Pancreas (tissue), 10 donors: ENCODE data around the gene SH3RF3. TPM values are rescaled to one million over a fixed set of nuclear protein-coding genes. Genes with fewer than 3 reads are reported as not detected.

ENCODE experiments used
- ATAC-seq, 4 donors: fragments of 200-7000 bp; cut with Tn5 transposase; one replicate each; pipeline versions ENCODE4 v1.8.0 to v1.9.1; 2020; ENCODE audit warnings: mild to moderate bottlenecking in 4 of 4, moderate library complexity in 4 of 4
- DNase-seq, 6 donors: peaks; one replicate each; pipeline ENCODE4 v3.0.0-alpha.2; 2020
- FAIRE-seq: peaks from 2 replicates; lab custom pipeline; 2012; peaks lifted over from hg19 to GRCh38; lab: Jason Lieb, UNC
- H3K27ac ChIP-seq, 4 donors: fragments of 200-600 bp; sonication (generic); 1 replicate in 3 of 4; 2 replicates in 1 of 4; pipeline versions ENCODE4 v1.5.0 to v1.8.0; 2020
- H3K27me3 ChIP-seq, 4 donors: fragments of 200-600 bp; one replicate each; pipeline ENCODE4 v1.8.0; 2021
- H3K36me3 ChIP-seq, 3 donors: fragments of 200-600 bp; sonication (generic) in 1 of 3; one replicate each; pipeline versions ENCODE4 v1.5.0 to v1.8.0; 2020 to 2021
- H3K4me1 ChIP-seq, 3 donors: fragments of 200-600 bp; one replicate each; pipeline ENCODE4 v1.8.0; 2021
- H3K4me3 ChIP-seq, 4 donors: fragments of 200-600 bp; sonication (generic) in 2 of 4; one replicate each; pipeline versions ENCODE4 v1.5.0 to v1.8.0; 2020 to 2021
- H3K9me3 ChIP-seq, 4 donors: fragments of 200-600 bp; one replicate each; pipeline ENCODE4 v1.8.0; 2021
- WGBS, 2 donors: extraction: QIAGEN DNeasy Blood & Tissue Kit; methylation state at CpG; one replicate each; pipeline ENCODE4 v1.1.7; 2013; 5-methylcytosine and 5-hydroxymethylcytosine counted together
- intact Hi-C, 3 donors: fragments of 100-400 bp; cut with DNase I; formaldehyde crosslinking; loops; one replicate each; pipeline versions ENCODE4 v1.11.1 to v1.14.2; 2022
- polyA plus RNA-seq, 2 donors: library from polyadenylated mRNA; stranded (reverse); fragments of 200-250 nt; gene quantifications; one replicate each; pipeline ENCODE4 v1.2.3, GENCODE V29; 2013
- total RNA-seq, 6 donors: library from RNA; stranded (reverse); fragmentation: NEBNext Ultra II Directional in 4 of 6; extraction: Animal tissue kit (Norgen Biotek cat#: 25700) in 4 of 6; gene quantifications; one replicate each; pipeline versions ENCODE4 v1.2.1 to v1.2.4, GENCODE V29; 2021 to 2023
- TF ChIP-seq, protein P1 (sequence below), 4 donors: fragments of 200-600 bp; sonication (generic) in 3 of 4; IDR thresholded peaks; one replicate each; pipeline versions ENCODE4 v1.5.0 to v1.8.0; 2021; ENCODE audit warnings: antibody characterized with exemption in 4 of 4
- donor health status: healthy with polysubstance abuse.
- donor health status: DM: no; HTN: no; CAD: no; lungs with moderate emphysema.
- donor health status: DM: no; HTN: no; CAD: no.
- donor health status: control.
- donor health status: control.
- donor health status: Bipolar disorder and iron deficiency.
- donor health status: DM: yes; HTN: yes; CAD: no.
- donor health status: DM: no; HTN: no; CAD: no.
- donor health status: DM: no; HTN: no; CAD: no.
- donor health status: DM: yes; HTN: yes; CAD: no.

The SH3RF3 gene
- total and polyA plus RNA-seq, 8 donors: 1.1 to 3.5 (median 1.8) TPM

DNA sequence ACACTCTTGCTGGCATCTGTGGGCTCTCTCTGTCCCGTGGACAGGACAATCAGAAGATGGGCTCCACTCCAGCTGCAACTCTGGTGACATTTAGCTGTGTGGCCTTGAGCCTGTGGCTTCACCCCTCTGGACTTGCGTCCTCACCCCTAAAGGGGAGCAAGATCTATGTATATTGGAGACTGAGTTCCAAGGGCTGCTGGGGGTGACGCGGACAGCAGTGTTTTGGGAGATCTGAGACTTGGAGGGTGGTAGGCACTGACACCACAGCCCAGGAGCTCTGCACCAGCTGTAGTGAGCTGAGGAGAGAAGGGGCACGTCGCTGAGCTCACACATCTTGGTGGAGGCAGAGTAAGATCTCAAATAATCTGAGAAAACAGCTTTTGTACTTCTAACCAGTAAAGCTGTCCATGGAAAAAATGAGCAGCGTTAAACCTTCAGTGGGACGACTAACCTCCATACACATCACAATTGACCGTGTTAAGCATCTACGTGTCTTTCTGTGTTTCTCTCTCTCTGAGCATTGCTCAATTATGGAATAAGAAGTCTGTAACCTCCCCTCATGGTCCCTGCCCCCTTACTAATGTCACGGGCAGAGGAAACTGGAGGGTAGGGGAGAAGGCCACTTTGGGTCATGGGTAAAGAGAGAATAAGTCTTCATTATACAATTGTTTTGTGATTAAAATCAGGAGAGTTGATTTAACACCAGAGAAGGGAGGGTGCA lies 85.8 kb downstream of the SH3RF3 start:
- no peak for FAIRE-seq
- TF ChIP-seq, protein P1, sequence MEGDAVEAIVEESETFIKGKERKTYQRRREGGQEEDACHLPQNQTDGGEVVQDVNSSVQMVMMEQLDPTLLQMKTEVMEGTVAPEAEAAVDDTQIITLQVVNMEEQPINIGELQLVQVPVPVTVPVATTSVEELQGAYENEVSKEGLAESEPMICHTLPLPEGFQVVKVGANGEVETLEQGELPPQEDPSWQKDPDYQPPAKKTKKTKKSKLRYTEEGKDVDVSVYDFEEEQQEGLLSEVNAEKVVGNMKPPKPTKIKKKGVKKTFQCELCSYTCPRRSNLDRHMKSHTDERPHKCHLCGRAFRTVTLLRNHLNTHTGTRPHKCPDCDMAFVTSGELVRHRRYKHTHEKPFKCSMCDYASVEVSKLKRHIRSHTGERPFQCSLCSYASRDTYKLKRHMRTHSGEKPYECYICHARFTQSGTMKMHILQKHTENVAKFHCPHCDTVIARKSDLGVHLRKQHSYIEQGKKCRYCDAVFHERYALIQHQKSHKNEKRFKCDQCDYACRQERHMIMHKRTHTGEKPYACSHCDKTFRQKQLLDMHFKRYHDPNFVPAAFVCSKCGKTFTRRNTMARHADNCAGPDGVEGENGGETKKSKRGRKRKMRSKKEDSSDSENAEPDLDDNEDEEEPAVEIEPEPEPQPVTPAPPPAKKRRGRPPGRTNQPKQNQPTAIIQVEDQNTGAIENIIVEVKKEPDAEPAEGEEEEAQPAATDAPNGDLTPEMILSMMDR (IDR thresholded peaks at IDR 0.05): no peak
- ATAC-seq: no peak

GRCh38 chr2:109215866-109216265 lies 86.9 kb downstream of the SH3RF3 start:
- H3K27me3 ChIP-seq: no peaks in the 10 kb centered on the region
- H3K4me3 ChIP-seq: no peak overlapping the region
- no peak overlapping the region for H3K27ac ChIP-seq
- DNase-seq: no peak
- no peaks in the 10 kb centered on the region for H3K36me3 ChIP-seq
- H3K4me1 ChIP-seq: peaks cover 0 to 5% (median 5%) of the 10 kb centered on the region in 3 donors
- H3K9me3 ChIP-seq: no peaks in the 10 kb centered on the region
- FAIRE-seq: no peak
- TF ChIP-seq, protein P1 (IDR thresholded peaks at IDR 0.05): no peak
- intact Hi-C loops: no loop called here
- WGBS, 2 donors: 77 to 81% methylated on average over 11 of the region's 11 CpGs
- no peak for ATAC-seq

More for the DNA sequence above, 85.8 kb downstream of the SH3RF3 start:
- intact Hi-C loops: no loop called here
- no peak overlapping the region for H3K4me3 ChIP-seq
- H3K4me1 ChIP-seq: peaks cover 5 to 9% (median 6%) of the 10 kb centered on the region in 3 donors
- no peaks in the 10 kb centered on the region for H3K36me3 ChIP-seq
- H3K9me3 ChIP-seq: no peaks in the 10 kb centered on the region
- WGBS, 2 donors: 68 to 77% methylated on average over 11 of the region's 11 CpGs
- DNase-seq: no peak
- H3K27me3 ChIP-seq: no peaks in the 10 kb centered on the region
- H3K27ac ChIP-seq: no peak overlapping the region

GRCh38 chr2:109216332-109216731 lies 87.3 kb downstream of the SH3RF3 start:
- H3K4me3 ChIP-seq: no peak overlapping the region
- WGBS, 2 donors: 63 to 72% methylated on average over 6 of the region's 6 CpGs
- intact Hi-C loops: no loop called here
- peaks cover 0 to 5% (median 5%) of the 10 kb centered on the region in 3 donors for H3K4me1 ChIP-seq
- DNase-seq: no peak
- H3K9me3 ChIP-seq: no peaks in the 10 kb centered on the region
- no peaks in the 10 kb centered on the region for H3K36me3 ChIP-seq
- no peaks in the 10 kb centered on the region for H3K27me3 ChIP-seq
- no peak overlapping the region for H3K27ac ChIP-seq
- ATAC-seq: no peak
- FAIRE-seq: no peak
- TF ChIP-seq, protein P1 (IDR thresholded peaks at IDR 0.05): no peak

DNA sequence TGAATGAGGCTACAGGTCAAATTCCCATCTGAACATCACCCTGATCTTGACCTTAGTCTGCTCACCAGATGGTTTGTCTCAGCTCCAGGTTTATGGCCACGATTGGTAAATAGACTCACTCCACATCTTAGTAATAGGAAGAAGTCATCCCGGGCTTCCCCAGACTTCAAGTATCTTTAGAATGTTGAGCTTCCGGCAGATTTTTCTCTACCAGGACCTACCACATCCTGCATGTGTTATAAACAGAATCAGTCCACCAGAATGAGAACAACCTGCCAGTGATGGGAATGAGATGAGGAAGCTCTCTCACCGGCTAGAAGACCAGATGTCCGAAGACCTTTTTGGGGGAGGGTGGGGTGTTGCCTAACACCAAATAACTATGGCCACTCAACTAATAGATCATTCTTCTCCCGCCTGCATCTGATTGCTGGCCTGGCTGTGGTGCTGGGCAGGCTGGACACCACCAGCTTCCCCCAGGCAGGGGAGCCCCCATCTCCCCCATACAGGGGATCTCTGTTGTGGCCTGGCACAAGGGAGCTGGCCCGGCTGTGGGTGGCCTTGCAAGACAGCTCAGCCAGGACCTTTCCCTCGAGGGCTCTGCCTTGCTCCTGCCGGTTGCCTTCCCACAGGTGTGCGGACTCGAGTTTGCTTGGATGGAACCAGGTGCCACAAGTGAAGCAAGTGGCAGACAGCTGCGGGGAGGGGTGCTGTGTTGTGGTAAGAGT lies 88.5 kb downstream of the SH3RF3 start:
- 80 to 82% methylated on average over 12 of the region's 12 CpGs for WGBS, 2 donors
- no peak overlapping the region for H3K27ac ChIP-seq

More for the DNA sequence above, 88.5 kb downstream of the SH3RF3 start:
- TF ChIP-seq, protein P1 (IDR thresholded peaks at IDR 0.05): no peak
- intact Hi-C loops: no loop called here
- ATAC-seq (peak in 1 of 4 donors; percentile 24), FAIRE-seq (no peak), DNase-seq (no peak)
- Histone ChIP-seq H3K9me3 (no peaks in the 10 kb centered on the region), H3K27me3 (no peaks in the 10 kb centered on the region), H3K4me3 (no peak overlapping the region), H3K36me3 (no peaks in the 10 kb centered on the region), H3K4me1 (peaks cover 0 to 5% (median 5%) of the 10 kb centered on the region in 3 donors)
